Testis (tissue), 3 donors: ENCODE measurements around the gene DNAH17. TPM values are rescaled to one million over a fixed set of nuclear protein-coding genes. Genes with fewer than 3 reads are reported as not detected.

Experiments used
- DNase-seq: peaks from one replicate; pipeline ENCODE4 v3.0.0-alpha.2; 2019
- H3K27ac ChIP-seq, 2 donors: fragments of 200-600 bp; sonication (generic); one replicate each; pipeline ENCODE4 v1.5.1; 2019
- H3K27me3 ChIP-seq: fragments of 200-600 bp; sonication (generic); one replicate; pipeline ENCODE4 v1.5.1; 2019
- H3K36me3 ChIP-seq: fragments of 200-600 bp; sonication (generic); one replicate; pipeline ENCODE4 v1.5.1; 2017; ENCODE audit warnings: low read depth; ENCODE audit errors: missing control alignments
- H3K4me1 ChIP-seq: fragments of 200-600 bp; sonication (generic); one replicate; pipeline ENCODE4 v1.5.1; 2019
- H3K4me3 ChIP-seq, 2 donors: fragments of 200-600 bp; sonication (generic); one replicate each; pipeline ENCODE4 v1.5.1; 2017 to 2019
- H3K9me3 ChIP-seq: fragments of 200-600 bp; sonication (generic); one replicate; pipeline ENCODE4 v1.5.1; 2017
- POLR2A ChIP-seq: fragments of 450-650 bp; IDR thresholded peaks from one replicate; pipeline ENCODE4 v1.6.1; 2017; ENCODE audit warnings: antibody characterized with exemption, mild to moderate bottlenecking, moderate library complexity
- WGBS, 2 donors: methylation state at CpG; one replicate each; pipeline ENCODE4 v1.1.5; 2018; 5-methylcytosine and 5-hydroxymethylcytosine counted together
- intact Hi-C: fragments of 100-400 bp; cut with DNase I; formaldehyde crosslinking; loops from one replicate; pipeline ENCODE4 v1.15.1; 2023; ENCODE audit warnings: low total_unique reads
- polyA plus RNA-seq: library from polyadenylated mRNA; stranded (reverse); fragments of 350-450 nt; fragmentation: Illumina TruSeq; extraction: RNeasy Lipid Tissue Mini Kit (QIAGEN cat#74804); gene quantifications from one replicate; pipeline ENCODE4 v1.2.3, GENCODE V29; 2014; ENCODE audit warnings: low read depth, low replicate concordance; ENCODE audit not compliant: insufficient read depth
- total RNA-seq, 2 donors: library from RNA; depleted of rRNA; stranded (reverse); fragments of >200 nt; gene quantifications; one replicate each; pipeline ENCODE4 v1.2.3, GENCODE V29; 2016
- TF ChIP-seq, protein P1 (sequence below), 3 experiments: fragments of 450-650 bp in 2 of 3; fragments of 200-600 bp in 1 of 3; sonication (generic) in 1 of 3; IDR thresholded peaks; one replicate each; pipeline ENCODE4 v1.5.1; 2016 to 2019; ENCODE audit warnings: antibody characterized with exemption in 3 of 3, mild to moderate bottlenecking in 2 of 3, moderate library complexity in 1 of 3

The DNAH17 gene
- total and polyA plus RNA-seq, 3 donors from 2014 or later, result 38.5 to 93.1 (median 57.6) TPM

DNA sequence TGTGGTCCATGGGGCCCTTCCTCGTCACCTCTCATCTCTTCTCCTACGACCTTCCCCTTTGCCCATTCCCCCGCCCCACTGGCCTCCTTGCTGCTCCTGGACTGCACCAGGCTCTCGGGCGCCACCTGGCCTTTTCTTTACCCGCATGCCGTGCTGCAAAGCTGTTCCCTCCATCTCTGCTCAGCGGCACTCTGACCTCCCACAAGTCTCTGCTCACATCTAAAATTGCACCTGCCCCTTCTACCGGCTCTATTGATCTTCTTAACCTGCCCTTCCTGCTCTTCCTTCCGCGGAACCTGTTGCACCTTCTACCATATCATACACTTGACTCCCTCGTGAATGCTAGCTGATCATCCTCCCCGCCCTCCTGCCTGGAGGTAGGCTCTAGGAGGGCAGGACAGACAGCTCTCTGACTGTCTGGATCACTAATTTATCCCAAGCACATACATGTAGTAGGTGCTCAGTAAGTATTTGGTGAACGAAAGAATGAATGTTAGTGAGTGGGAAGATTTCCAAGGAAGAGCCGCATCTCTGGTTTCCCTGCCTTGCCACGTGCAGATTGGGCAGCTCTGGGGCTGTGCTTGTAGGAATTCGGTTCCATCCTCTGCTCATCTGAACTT lies 17.3 kb downstream of the DNAH17 start:
- no peaks in the 10 kb centered on the region for H3K27me3 ChIP-seq
- H3K36me3 ChIP-seq, result no peaks in the 10 kb centered on the region
- DNase-seq, result no peak
- H3K27ac ChIP-seq, result no peak overlapping the region
- no peak for TF ChIP-seq POLR2A
- TF ChIP-seq, protein P1, sequence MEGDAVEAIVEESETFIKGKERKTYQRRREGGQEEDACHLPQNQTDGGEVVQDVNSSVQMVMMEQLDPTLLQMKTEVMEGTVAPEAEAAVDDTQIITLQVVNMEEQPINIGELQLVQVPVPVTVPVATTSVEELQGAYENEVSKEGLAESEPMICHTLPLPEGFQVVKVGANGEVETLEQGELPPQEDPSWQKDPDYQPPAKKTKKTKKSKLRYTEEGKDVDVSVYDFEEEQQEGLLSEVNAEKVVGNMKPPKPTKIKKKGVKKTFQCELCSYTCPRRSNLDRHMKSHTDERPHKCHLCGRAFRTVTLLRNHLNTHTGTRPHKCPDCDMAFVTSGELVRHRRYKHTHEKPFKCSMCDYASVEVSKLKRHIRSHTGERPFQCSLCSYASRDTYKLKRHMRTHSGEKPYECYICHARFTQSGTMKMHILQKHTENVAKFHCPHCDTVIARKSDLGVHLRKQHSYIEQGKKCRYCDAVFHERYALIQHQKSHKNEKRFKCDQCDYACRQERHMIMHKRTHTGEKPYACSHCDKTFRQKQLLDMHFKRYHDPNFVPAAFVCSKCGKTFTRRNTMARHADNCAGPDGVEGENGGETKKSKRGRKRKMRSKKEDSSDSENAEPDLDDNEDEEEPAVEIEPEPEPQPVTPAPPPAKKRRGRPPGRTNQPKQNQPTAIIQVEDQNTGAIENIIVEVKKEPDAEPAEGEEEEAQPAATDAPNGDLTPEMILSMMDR (IDR thresholded peaks at IDR 0.05), result no peak
- no peak overlapping the region for H3K4me3 ChIP-seq
- 57 to 60% methylated on average over 17 of the region's 17 CpGs for WGBS, 2 donors
- H3K9me3 ChIP-seq, result no peaks in the 10 kb centered on the region
- H3K4me1 ChIP-seq, result no peaks in the 10 kb centered on the region
- intact Hi-C loops, result no loop called here

DNA sequence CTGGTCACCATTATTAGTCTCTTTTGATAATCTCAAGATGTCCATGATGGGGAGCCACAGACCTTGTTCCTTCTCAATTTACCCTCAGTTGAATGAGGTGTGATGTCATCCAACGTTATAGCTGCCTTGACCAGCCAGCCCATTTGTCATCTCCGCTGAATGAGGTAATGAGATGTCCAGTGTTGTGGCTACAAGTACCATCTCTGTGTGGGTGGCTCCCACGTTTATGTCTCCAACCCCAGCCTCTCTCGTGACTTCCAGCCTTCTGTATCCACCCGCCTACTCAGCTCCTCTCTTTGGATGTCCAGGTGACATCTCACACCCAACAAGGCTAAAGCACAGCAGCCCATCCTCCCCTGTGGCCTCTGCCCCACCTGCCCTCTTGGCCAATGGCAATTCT lies 18.2 kb downstream of the DNAH17 start:
- Histone ChIP-seq H3K9me3 (no peaks in the 10 kb centered on the region), H3K27me3 (no peaks in the 10 kb centered on the region), H3K36me3 (no peaks in the 10 kb centered on the region), H3K4me1 (no peaks in the 10 kb centered on the region), H3K27ac (no peak overlapping the region), H3K4me3 (no peak overlapping the region)
- no peak for TF ChIP-seq POLR2A
- TF ChIP-seq, protein P1 (IDR thresholded peaks at IDR 0.05), result no peak
- 89 to 90% methylated on average over 5 of the region's 5 CpGs for WGBS, 2 donors
- intact Hi-C loops, result no loop called here
- DNase-seq, result no peak

DNA sequence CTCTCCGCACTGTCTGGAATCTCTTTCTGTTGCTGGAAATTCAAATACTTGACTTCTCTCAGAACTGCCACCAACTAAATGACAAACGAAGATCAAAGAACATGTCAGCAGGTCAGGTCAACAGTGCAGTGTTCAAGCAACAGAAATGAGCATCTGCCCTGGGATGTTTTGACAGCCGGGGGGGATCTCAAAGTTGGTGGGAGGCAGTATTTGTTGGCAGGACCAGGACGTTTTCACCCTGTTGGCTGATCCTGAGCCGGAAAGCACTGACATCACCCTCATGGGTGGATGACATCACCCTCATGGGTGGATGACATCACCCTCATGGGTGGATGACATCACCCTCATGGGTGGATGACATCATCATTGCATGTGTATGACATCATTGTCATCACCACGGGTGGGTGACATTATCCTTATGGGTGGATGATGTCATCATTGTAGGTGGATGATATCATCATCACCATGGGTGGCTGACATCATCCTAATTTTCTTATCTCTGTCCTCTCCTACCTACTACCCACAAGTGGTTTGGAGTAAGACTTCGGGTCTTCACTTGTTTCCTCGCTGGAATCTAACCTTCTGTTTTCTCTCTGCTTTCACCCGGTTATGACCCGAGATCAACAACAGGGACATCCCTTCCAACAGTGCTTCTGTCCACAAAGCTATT lies 18.9 kb downstream of the DNAH17 start:
- TF ChIP-seq, protein P1 (IDR thresholded peaks at IDR 0.05), result no peak
- no peak for TF ChIP-seq POLR2A
- intact Hi-C loops, result no loop called here
- no peaks in the 10 kb centered on the region for H3K36me3 ChIP-seq
- H3K27ac ChIP-seq, result no peak overlapping the region
- H3K4me3 ChIP-seq, result no peak overlapping the region
- H3K27me3 ChIP-seq, result no peaks in the 10 kb centered on the region
- WGBS, 2 donors, result 84 to 87% methylated on average over 10 of the region's 10 CpGs
- no peaks in the 10 kb centered on the region for H3K9me3 ChIP-seq
- H3K4me1 ChIP-seq, result no peaks in the 10 kb centered on the region
- DNase-seq, result no peak

DNA sequence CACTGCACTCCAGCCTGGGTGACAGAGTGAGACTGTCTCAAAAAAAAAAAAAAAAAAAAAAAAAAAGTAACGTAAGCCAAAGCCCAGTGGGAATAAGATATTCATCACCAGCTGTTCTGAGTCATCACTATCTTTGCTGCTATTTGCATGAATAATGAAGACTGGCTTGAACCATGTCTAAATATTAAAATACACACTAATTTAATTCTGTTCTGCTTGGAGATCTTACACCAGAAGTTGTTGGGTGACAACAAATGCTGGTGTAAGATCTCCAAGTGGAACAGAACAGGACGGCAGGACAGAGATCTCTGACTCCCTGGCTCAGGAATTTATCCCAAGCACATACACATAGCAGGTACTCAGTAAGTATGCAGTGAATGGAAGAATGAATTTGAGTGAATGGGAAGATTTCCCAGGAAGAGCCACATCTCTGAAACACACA lies 19.6 kb downstream of the DNAH17 start:
- Histone ChIP-seq H3K9me3 (no peaks in the 10 kb centered on the region), H3K4me1 (no peaks in the 10 kb centered on the region), H3K36me3 (no peaks in the 10 kb centered on the region), H3K27me3 (no peaks in the 10 kb centered on the region), H3K27ac (no peak overlapping the region), H3K4me3 (no peak overlapping the region)
- intact Hi-C loops, result no loop called here
- DNase-seq, result no peak
- WGBS, 2 donors, result 49 to 50% methylated on average over 2 of the region's 2 CpGs
- TF ChIP-seq, protein P1 (IDR thresholded peaks at IDR 0.05), result no peak
- no peak for TF ChIP-seq POLR2A

DNA sequence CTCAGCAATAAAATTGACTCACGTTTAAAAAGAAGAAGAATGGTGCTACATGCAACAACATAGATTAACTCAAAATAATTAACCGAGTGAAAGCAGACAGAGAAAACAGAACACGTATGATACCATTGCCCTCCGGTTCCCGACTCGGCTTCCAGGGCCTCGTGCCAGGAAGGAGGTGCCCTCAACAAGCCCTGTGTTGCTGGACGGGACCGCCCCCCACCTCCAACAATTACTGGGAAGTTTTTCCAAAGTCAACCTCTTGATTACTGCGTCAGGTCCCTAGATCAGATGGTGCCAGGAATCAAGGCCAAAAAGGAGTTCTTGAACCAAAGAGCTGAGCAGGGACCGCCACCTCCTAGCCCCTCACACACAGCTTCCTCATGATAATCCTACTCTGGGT lies 20.4 kb downstream of the DNAH17 start:
- no peak overlapping the region for H3K27ac ChIP-seq
- no peaks in the 10 kb centered on the region for H3K4me1 ChIP-seq
- no peaks in the 10 kb centered on the region for H3K9me3 ChIP-seq
- DNase-seq, result no peak
- H3K4me3 ChIP-seq, result no peak overlapping the region
- no peaks in the 10 kb centered on the region for H3K36me3 ChIP-seq
- H3K27me3 ChIP-seq, result no peaks in the 10 kb centered on the region
- TF ChIP-seq, protein P1 (IDR thresholded peaks at IDR 0.05), result no peak
- TF ChIP-seq POLR2A, result no peak
- WGBS, 2 donors, result 76 to 79% methylated on average over 11 of the region's 11 CpGs
- intact Hi-C loops, result no loop called here
